T-helper 17 cell (primary cell): ENCODE results near the gene SLC24A5. TPM values are rescaled to one million over a fixed set of nuclear protein-coding genes. Genes with fewer than 3 reads are reported as not detected.

Experiments
- ATAC-seq: fragments of 150-1000 bp; cut with Tn5 transposase; 2 replicates; pipeline ENCODE4 v1.10.0; 2021; ENCODE audit warnings: mild to moderate bottlenecking, moderate library complexity
- DNase-seq, 3 donors: peaks; one replicate each; pipeline versions ENCODE4 v3.0.0 to v3.0.0-alpha.2; 2020 to 2021
- H3K9me3 ChIP-seq: one replicate; pipeline ENCODE4 v1.7.0; 2013; ENCODE audit warnings: low read length, mild to moderate bottlenecking; ENCODE audit not compliant: control insufficient read depth, poor library complexity, severe bottlenecking
- H3K27ac Mint-ChIP-seq: one replicate; pipeline ENCODE4 v1.8.0; 2022; ENCODE audit warnings: mild to moderate bottlenecking, moderate library complexity, mixed read lengths
- H3K27me3 Mint-ChIP-seq: one replicate; pipeline ENCODE4 v1.8.0; 2022; ENCODE audit warnings: mixed read lengths
- H3K36me3 Mint-ChIP-seq: one replicate; pipeline ENCODE4 v1.8.0; 2022; ENCODE audit warnings: low read depth, mixed read lengths
- H3K4me1 Mint-ChIP-seq: one replicate; pipeline ENCODE4 v1.8.0; 2022; ENCODE audit warnings: mild to moderate bottlenecking, mixed read lengths
- H3K4me3 Mint-ChIP-seq: one replicate; pipeline ENCODE4 v1.8.0; 2022; ENCODE audit warnings: mild to moderate bottlenecking, moderate library complexity, mixed read lengths
- total RNA-seq, 4 donors: library from RNA in 2 of 4; stranded (reverse) in 2 of 4; gene quantifications; one replicate each; pipeline ENCODE4 v1.2.3 and lab custom pipeline; 2022 to 2026

SLC24A5 gene
- total RNA-seq, result not detected
- total RNA-seq (lab: John Stamatoyannopoulos, UW), result 0 reads per million in 2 donors

DNA sequence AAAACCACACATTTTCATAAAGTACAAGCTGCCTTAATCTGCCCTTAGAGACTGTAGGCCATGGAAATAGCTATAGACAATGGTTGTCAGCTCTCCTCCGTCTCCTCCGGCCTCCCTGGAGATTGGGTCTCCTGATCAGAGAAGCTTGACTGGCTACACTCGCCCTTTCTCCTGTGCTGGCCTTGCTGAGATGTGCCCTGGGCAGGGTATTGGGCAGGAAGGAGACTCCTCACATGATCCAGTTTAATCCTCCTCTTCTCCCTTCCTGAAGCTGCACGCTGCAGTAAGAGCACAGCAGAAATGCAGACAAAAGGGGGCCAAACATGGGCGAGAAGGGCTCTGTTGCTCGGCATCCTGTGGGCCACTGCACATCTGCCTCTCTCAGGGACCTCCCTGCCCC is at the start of gene SLC24A5:
SLC24A5 (plus strand) TSS at position 246 of the 400 bp plus-strand sequence; CDS start at position 301, 55 bp downstream.
- no peak within 1 kb of the TSS for H3K4me3 Mint-ChIP-seq

DNA sequence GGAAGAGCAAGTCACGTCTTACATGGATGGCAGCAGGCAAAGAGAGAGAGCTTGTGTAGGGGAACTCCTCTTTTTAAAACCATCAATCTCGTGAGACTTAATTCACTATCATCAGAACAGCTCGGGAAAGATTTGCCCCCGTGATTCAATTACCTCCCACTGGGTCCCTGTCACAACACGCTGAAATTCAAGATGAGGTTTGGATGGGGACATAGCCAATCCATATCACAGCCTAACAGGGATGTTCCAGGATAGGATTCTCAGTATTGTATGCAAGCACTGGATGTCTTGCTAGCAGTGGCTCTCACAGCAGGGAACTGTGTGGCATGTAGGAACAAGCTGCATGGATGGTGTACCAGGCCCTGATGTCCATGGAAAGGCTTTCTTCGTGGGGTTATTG is 47.8 kb upstream of the SLC24A5 start:
- ATAC-seq, result no peak
- DNase-seq, result no peak
- Mint-ChIP-seq H3K4me1 (no peaks in the 10 kb centered on the region), H3K4me3 (no peak overlapping the region), H3K27me3 (peaks cover 5% of the 10 kb centered on the region), H3K27ac (no peak overlapping the region), H3K36me3 (no peaks in the 10 kb centered on the region)
- no peaks in the 10 kb centered on the region for H3K9me3 ChIP-seq

More for the DNA sequence above, at the start of gene SLC24A5:
- Mint-ChIP-seq H3K4me1 (no peaks in the 10 kb centered on the region), H3K27ac (peak within 1 kb of the TSS; percentile 8), H3K36me3 (no peaks in the 10 kb centered on the region), H3K27me3 (peaks cover 14% of the 10 kb centered on the region)
- ATAC-seq (no peak), DNase-seq (no peak)
- H3K9me3 ChIP-seq, result no peaks in the 10 kb centered on the region

DNA sequence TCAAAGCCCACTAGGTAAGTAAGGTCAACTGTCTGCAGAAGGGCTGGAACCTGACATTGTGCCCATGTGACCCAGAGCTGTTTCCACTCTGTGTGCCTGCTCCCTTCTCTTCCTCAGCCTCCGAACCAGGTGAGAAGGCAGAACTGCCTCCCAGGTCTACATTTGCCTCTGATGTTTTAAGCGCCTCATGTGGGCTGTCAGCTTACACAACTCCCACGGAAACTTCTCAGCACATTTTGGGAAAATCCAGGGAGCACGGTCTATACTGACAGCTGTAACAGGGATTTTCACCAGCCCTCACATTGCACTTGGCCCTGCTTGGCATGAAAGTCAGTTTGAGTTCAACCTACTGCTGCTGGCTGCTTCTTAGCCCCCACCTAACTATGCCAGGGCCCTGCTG is 46.9 kb upstream of the SLC24A5 start:
- Mint-ChIP-seq H3K27ac (no peak overlapping the region), H3K27me3 (peaks cover 6% of the 10 kb centered on the region), H3K4me3 (no peak overlapping the region), H3K4me1 (no peaks in the 10 kb centered on the region), H3K36me3 (no peaks in the 10 kb centered on the region)
- ATAC-seq (no peak), DNase-seq (no peak)
- H3K9me3 ChIP-seq, result no peaks in the 10 kb centered on the region

DNA sequence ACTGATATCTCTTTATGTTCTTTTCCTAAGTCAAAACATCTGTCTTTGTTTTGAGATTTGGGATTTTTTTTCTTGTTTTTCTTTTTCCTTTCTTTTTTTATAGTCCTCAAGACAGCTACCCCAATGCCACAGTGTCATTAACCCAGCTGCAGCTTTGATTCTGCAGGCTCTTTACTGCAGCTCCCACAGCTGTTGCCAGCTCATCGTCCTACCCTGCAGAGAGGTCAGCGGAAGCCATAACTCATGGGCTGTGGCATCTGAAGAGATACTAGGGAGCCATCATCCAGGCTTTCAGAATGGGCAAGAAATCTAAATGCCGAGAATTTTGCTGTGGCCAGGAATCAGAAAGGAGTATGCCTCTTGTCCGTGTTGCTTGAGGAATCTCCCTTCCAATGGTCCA is 44.3 kb upstream of the SLC24A5 start:
- ATAC-seq (no peak), DNase-seq (no peak)
- no peaks in the 10 kb centered on the region for H3K36me3 Mint-ChIP-seq
- no peak overlapping the region for H3K27ac Mint-ChIP-seq
- no peak overlapping the region for H3K4me3 Mint-ChIP-seq
- peaks cover 6% of the 10 kb centered on the region for H3K27me3 Mint-ChIP-seq
- no peaks in the 10 kb centered on the region for H3K4me1 Mint-ChIP-seq
- no peaks in the 10 kb centered on the region for H3K9me3 ChIP-seq

DNA sequence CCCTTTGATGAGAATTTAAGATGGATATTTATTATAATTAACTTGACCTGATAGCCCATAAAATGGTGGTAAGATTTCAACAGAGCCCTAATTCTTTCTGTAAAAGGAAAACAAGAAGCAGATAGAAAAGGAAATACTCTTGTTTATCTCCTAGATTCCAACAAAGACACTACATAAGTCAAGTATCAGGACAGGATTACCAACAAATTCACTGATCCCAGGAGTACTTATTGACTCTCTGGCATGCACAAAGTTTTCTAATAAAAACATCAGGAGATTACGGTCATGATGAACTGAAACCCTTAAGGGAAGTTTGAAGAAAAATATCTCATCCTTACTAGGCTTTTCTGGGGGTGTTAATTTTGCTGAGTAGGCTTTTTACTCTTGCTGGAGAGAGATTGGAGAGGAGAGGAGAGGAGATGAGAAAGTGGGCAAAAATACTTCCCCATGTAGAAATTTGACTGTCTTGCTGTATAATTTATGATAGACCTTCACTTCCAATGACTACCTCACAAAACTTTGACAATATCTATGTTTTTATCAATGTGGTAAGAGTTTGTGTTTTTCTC is 43.1 kb upstream of the SLC24A5 start:
- H3K27ac Mint-ChIP-seq, result no peak overlapping the region
- peaks cover 6% of the 10 kb centered on the region for H3K27me3 Mint-ChIP-seq
- DNase-seq (no peak), ATAC-seq (no peak)
- H3K36me3 Mint-ChIP-seq, result peaks cover 2% of the 10 kb centered on the region
- H3K4me3 Mint-ChIP-seq, result no peak overlapping the region
- no peaks in the 10 kb centered on the region for H3K9me3 ChIP-seq
- no peaks in the 10 kb centered on the region for H3K4me1 Mint-ChIP-seq

DNA sequence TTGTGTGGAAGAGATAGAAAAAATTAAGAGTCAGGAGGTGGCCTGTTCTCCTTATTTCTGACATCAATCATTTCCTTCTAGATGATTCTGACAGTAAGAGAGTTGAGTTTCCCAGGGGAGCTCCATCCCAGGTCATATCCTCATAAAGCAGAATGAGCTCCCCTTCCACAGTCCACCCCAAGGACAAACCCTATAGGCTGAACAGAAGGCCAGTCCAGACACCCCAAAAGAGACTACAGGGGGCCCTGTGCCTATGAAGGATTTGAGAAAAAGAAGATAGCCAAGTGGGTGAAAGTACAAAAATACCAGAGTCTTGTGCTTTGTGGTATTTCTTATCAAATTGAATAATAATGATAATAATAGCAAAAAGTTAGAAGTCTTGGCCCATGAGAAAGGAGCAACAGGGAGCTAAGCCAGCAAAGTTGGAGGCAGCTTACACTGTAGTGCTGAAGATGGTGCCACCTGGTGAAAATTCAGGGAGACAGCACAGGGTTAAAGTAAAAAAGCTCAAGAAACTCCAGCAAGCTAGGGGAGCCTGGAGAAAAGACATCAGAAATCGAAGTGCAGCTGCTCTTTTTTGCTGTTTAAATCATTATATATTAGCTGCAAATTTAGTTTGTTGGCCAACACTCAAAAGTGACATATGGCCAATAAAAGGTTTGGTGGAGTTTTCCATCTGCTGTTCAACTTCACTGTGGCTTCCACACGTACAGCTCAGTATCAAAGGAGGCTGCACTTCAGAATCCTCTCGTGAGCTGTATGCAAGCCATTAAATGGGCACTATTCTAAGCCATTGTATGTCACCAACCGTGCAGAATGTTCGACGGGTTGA is 35.8 kb upstream of the SLC24A5 start:
- DNase-seq (no peak), ATAC-seq (no peak)
- Mint-ChIP-seq H3K27ac (no peak overlapping the region), H3K4me1 (no peaks in the 10 kb centered on the region), H3K36me3 (peaks cover 2% of the 10 kb centered on the region), H3K27me3 (peaks cover 15% of the 10 kb centered on the region), H3K4me3 (no peak overlapping the region)
- no peaks in the 10 kb centered on the region for H3K9me3 ChIP-seq

DNA sequence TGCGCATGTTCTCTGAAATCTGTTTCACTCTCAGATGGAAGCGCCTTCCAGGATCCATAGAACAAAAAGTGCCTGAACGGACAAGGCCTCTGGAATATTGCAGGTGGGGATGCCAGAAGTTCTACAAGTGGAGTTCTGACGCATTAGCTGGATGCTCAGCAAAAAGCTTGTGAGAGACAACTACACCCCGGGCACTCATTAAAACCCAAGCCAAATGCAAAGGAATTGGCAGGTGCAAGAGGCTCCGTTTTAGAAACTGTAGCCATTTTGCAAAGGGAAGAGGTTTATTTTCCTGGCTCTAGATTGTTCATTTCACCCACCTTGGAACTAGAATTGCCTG is 35.2 kb upstream of the SLC24A5 start:
- ATAC-seq (no peak), DNase-seq (no peak)
- peaks cover 2% of the 10 kb centered on the region for H3K36me3 Mint-ChIP-seq
- no peaks in the 10 kb centered on the region for H3K9me3 ChIP-seq
- H3K27ac Mint-ChIP-seq, result no peak overlapping the region
- no peak overlapping the region for H3K4me3 Mint-ChIP-seq
- no peaks in the 10 kb centered on the region for H3K4me1 Mint-ChIP-seq
- peaks cover 15% of the 10 kb centered on the region for H3K27me3 Mint-ChIP-seq

DNA sequence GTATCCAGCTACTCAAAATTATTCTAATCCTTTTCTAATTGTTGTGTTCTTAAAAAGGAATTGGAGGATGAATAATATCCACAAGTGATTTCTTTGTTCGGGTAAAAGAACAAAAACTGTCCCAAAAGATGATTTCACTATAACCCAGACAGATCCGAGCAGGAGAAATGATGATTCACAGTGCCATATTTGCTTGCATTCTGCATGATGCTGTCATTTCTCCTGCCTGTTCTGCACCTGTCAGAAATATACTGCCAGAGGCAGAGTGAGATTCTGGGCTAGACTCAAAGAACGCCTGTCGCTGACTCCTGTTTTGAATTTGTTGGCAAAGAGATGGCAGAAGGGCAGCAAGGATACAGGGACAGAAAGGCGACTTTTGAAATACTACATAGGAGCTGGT is 34.7 kb upstream of the SLC24A5 start:
- no peaks in the 10 kb centered on the region for H3K9me3 ChIP-seq
- Mint-ChIP-seq H3K36me3 (peaks cover 2% of the 10 kb centered on the region), H3K4me1 (no peaks in the 10 kb centered on the region), H3K4me3 (no peak overlapping the region), H3K27ac (no peak overlapping the region), H3K27me3 (peaks cover 15% of the 10 kb centered on the region)
- ATAC-seq (no peak), DNase-seq (no peak)

DNA sequence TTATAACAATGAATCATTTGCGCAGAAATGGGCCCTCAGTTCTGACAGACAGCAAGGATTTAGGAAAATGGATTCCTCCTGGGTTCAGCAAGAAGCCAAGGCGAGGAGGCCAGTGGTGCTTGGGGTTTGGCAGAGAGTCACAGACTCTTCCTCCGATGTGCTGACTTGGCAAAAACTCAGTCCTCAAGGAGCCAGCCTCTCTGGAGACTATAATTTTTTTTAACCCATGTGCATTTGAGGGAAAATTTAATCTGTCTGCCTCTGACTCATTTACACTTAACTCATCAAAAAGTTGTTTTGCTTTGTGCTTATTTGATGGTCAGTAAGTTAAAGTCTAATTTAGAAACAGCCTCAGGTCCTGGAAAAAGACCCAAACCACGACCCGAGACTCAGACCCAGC is 34.2 kb upstream of the SLC24A5 start:
- H3K36me3 Mint-ChIP-seq, result peaks cover 2% of the 10 kb centered on the region
- H3K9me3 ChIP-seq, result no peaks in the 10 kb centered on the region
- H3K4me1 Mint-ChIP-seq, result no peaks in the 10 kb centered on the region
- no peak for ATAC-seq
- H3K27me3 Mint-ChIP-seq, result peaks cover 15% of the 10 kb centered on the region
- no peak overlapping the region for H3K4me3 Mint-ChIP-seq
- no peak overlapping the region for H3K27ac Mint-ChIP-seq
- DNase-seq, result no peak

DNA sequence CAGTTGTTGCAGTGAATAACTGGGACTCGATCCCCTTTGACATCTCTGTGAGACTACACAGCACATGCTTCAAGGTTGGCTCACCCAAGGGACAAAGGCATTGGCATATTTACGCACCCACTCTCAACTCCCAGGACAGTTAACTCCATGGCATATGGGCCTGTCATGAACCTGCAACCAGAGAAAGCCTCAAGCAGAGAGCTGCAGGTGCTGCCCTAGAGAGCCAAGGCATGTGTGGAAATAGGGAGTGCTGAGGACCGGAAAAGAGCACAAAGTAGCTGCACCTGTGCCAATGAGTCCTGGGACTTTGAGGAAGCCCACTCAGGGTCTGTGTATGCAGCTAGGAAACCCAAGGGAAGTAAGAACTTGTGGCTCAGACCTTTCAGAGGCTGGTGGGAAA is 32.9 kb upstream of the SLC24A5 start:
- Mint-ChIP-seq H3K4me1 (no peaks in the 10 kb centered on the region), H3K36me3 (no peaks in the 10 kb centered on the region), H3K27me3 (peaks cover 15% of the 10 kb centered on the region), H3K27ac (no peak overlapping the region), H3K4me3 (no peak overlapping the region)
- ATAC-seq (no peak), DNase-seq (no peak)
- H3K9me3 ChIP-seq, result no peaks in the 10 kb centered on the region

DNA sequence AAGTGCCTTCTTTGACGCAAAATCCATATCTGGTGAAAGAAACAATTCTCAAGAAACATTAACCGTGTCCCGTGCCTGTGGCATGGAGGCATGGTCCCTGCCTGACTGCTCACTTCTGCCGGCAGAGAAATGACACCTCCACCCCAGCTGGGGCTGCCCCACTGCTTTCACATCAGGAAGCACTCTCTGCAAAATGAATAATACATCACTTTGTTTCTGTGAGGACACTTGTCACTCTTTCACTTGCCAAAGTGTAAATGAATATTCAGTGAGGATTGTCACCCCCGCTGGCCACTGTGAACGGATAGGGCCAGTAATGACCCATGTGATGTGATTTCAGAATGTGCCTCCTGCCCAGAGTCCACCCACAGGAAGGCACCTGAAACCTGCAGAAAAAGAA is 31.1 kb upstream of the SLC24A5 start:
- H3K9me3 ChIP-seq, result no peaks in the 10 kb centered on the region
- H3K36me3 Mint-ChIP-seq, result no peaks in the 10 kb centered on the region
- ATAC-seq, result no peak
- peaks cover 20% of the 10 kb centered on the region for H3K27me3 Mint-ChIP-seq
- H3K4me1 Mint-ChIP-seq, result no peaks in the 10 kb centered on the region
- no peak for DNase-seq
- H3K4me3 Mint-ChIP-seq, result no peak overlapping the region
- no peak overlapping the region for H3K27ac Mint-ChIP-seq

DNA sequence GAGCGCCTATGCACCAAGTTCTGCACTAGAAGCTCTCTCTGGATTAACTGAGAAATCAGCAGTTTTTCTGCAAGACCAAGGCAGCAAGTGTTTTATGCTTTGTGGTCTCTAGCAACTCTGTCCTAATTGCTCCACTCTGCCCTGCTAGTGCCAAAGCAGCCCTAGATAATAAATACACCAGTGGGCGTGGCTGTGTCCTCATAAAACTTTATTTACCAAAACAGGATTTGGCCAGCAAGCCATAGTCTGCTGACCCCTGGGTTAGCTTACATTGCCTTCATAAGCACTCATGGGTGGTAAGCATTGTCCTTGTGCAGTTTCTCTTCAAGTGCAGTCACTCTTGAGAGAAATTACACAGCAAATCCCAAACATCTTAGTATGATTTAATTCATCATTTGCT is 30.7 kb upstream of the SLC24A5 start:
- DNase-seq, result no peak
- H3K27ac Mint-ChIP-seq, result no peak overlapping the region
- H3K9me3 ChIP-seq, result no peaks in the 10 kb centered on the region
- H3K27me3 Mint-ChIP-seq, result peaks cover 20% of the 10 kb centered on the region
- H3K4me3 Mint-ChIP-seq, result no peak overlapping the region
- ATAC-seq, result no peak
- H3K4me1 Mint-ChIP-seq, result no peaks in the 10 kb centered on the region
- no peaks in the 10 kb centered on the region for H3K36me3 Mint-ChIP-seq

DNA sequence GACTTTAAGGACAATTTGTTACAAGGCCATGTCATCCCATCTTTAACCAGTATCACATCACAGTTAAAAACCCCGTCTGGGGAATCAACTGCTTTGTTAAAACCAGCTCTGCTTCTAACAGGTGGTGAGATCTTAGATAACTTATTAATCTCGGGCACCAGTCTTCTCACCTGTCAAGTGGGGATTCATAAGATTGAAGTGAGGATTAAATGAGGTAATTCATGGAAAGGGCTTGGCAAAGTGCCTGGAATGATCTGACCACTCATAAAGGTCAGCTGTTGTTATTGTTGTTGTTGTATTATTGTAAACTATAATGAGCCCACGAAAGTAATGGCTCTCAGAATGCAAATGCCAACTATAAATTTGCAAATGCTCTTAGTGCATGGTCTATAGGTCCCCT is 30.1 kb upstream of the SLC24A5 start:
- Mint-ChIP-seq H3K27me3 (peaks cover 20% of the 10 kb centered on the region), H3K27ac (no peak overlapping the region), H3K4me3 (no peak overlapping the region), H3K36me3 (no peaks in the 10 kb centered on the region), H3K4me1 (no peaks in the 10 kb centered on the region)
- ATAC-seq (no peak), DNase-seq (no peak)
- H3K9me3 ChIP-seq, result no peaks in the 10 kb centered on the region

DNA sequence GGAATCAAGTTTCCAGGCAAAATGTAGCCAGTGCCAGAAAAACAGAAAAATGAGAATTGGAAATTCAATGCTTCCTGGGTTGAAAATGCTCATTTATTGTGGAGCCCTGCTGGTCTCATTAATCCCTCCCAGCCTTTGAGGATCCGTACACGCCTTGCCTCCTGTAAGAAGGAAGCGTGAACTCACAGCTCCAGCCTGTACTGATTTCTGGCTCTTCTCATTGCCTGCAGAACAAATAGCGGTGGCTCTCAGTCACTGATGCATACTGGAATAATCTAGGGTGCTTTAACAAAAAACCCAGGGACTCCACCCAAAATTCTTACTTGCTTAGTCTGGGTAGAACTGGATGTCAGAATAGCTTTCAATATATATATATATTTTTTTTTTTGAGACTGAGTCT is 29.3 kb upstream of the SLC24A5 start:
- Mint-ChIP-seq H3K4me3 (no peak overlapping the region), H3K27me3 (peaks cover 22% of the 10 kb centered on the region), H3K36me3 (no peaks in the 10 kb centered on the region), H3K4me1 (no peaks in the 10 kb centered on the region), H3K27ac (no peak overlapping the region)
- ATAC-seq, result no peak
- H3K9me3 ChIP-seq, result no peaks in the 10 kb centered on the region
- no peak for DNase-seq
